BE2C (cell line): ENCODE results near the gene AAK1.
"Not testable (repeated sequence)": the region's sequence is repeated elsewhere in the genome, so short reads cannot be mapped to it uniquely, and the experiment has no call there.

Experiments
- DNase-seq: peaks from one replicate; pipeline ENCODE4 v3.0.0-alpha.2; 2020
- H3K27me3 ChIP-seq: fragments of 250-450 bp; sonication (Bioruptor Pico); 2 replicates; pipeline ENCODE4 v1.5.1; 2020; ENCODE audit warnings: mild to moderate bottlenecking
- H3K36me3 ChIP-seq: fragments of 250-450 bp; sonication (Bioruptor Pico); 2 replicates; pipeline ENCODE4 v1.5.1; 2020; ENCODE audit warnings: mild to moderate bottlenecking
- H3K4me1 ChIP-seq: fragments of 250-450 bp; sonication (Bioruptor Pico); 2 replicates; pipeline ENCODE4 v1.5.1; 2020
- H3K4me3 ChIP-seq: 2 replicates; pipeline ENCODE4 v1.5.1; 2011; ENCODE audit warnings: low read depth, low read length
- H3K9me3 ChIP-seq: fragments of 250-450 bp; sonication (Bioruptor Pico); 2 replicates; pipeline ENCODE4 v1.5.1; 2020
- CTCF ChIP-seq: IDR thresholded peaks from 2 replicates; pipeline ENCODE4 v1.5.1; 2012; ENCODE audit warnings: mild to moderate bottlenecking, low read depth, low read length

The AAK1 gene

GRCh38 chr2:69554568-69554967, 89.0 kb downstream of the AAK1 start:
- Histone ChIP-seq H3K27me3 (no peaks in the 10 kb centered on the region), H3K4me3 (no peak overlapping the region), H3K4me1 (no peaks in the 10 kb centered on the region), H3K36me3 (no peaks in the 10 kb centered on the region), H3K9me3 (no peaks in the 10 kb centered on the region)
- DNase-seq = no peak
- TF ChIP-seq CTCF = no peak

GRCh38 chr2:69553991-69554390, 89.5 kb downstream of the AAK1 start:
- H3K9me3 ChIP-seq = no peaks in the 10 kb centered on the region
- H3K27me3 ChIP-seq = no peaks in the 10 kb centered on the region
- H3K36me3 ChIP-seq = no peaks in the 10 kb centered on the region
- DNase-seq = no peak
- H3K4me3 ChIP-seq = no peak overlapping the region
- no peak for TF ChIP-seq CTCF
- H3K4me1 ChIP-seq = no peaks in the 10 kb centered on the region

- H3K4me3 ChIP-seq, H3K4me1 ChIP-seq, H3K9me3 ChIP-seq, H3K36me3 ChIP-seq, DNase-seq, H3K27me3 ChIP-seq: not testable (repeated sequence)
Observed at GRCh38 chr2:69550511-69550910, 93.0 kb downstream of the AAK1 start.

GRCh38 chr2:69549421-69549820, 94.1 kb downstream of the AAK1 start:
- no peak for TF ChIP-seq CTCF
- Histone ChIP-seq H3K4me1 (no peaks in the 10 kb centered on the region), H3K9me3 (no peaks in the 10 kb centered on the region), H3K27me3 (no peaks in the 10 kb centered on the region), H3K4me3 (no peak overlapping the region), H3K36me3 (no peaks in the 10 kb centered on the region)
- DNase-seq = no peak

- Histone ChIP-seq H3K27me3 (no peaks in the 10 kb centered on the region), H3K4me3 (no peak overlapping the region), H3K36me3 (no peaks in the 10 kb centered on the region), H3K9me3 (no peaks in the 10 kb centered on the region), H3K4me1 (no peaks in the 10 kb centered on the region)
- TF ChIP-seq CTCF = no peak
- no peak for DNase-seq
Observed at GRCh38 chr2:69547984-69548715, 95.4 kb downstream of the AAK1 start.

- H3K27me3 ChIP-seq = no peaks in the 10 kb centered on the region
- no peak for TF ChIP-seq CTCF
- no peaks in the 10 kb centered on the region for H3K36me3 ChIP-seq
Observed at GRCh38 chr2:69546646-69547045, 96.9 kb downstream of the AAK1 start.

More at GRCh38 chr2:69546646-69547045, 96.9 kb downstream of the AAK1 start:
- H3K4me3 ChIP-seq = no peak overlapping the region
- H3K9me3 ChIP-seq = no peaks in the 10 kb centered on the region
- no peaks in the 10 kb centered on the region for H3K4me1 ChIP-seq
- no peak for DNase-seq
